HFF-Myc (cell line): ENCODE data around the gene TRDMT1.

Experiments
- DNase-seq: peaks from one replicate; pipeline ENCODE4 v3.0.0-alpha.2; 2011; ENCODE audit warnings: low read depth; ENCODE audit errors: extremely low read depth
- H3K4me3 ChIP-seq: replicated peaks from 2 replicates; pipeline ENCODE4 v1.5.1; 2011; ENCODE audit warnings: low read depth, mild to moderate bottlenecking, control low read depth, low read length
- CTCF ChIP-seq: IDR thresholded peaks from 2 replicates; pipeline ENCODE4 v1.5.1; 2012; ENCODE audit warnings: mild to moderate bottlenecking, low read depth, low read length, control low read depth; ENCODE audit errors: missing control alignments

Gene TRDMT1

GRCh38 chr10:17129741-17130140 is 71.7 kb downstream of the TRDMT1 start, which contains the start of gene CUBN:
Gene CUBN, minus strand, starts transcription at chr10:17129811. Its CDS starts 46 bp downstream, at chr10:17129765.
- DNase-seq = no peak
- no peak for TF ChIP-seq CTCF
- no peak within 1 kb of the TSS for H3K4me3 ChIP-seq

GRCh38 chr10:17128261-17128660 is 73.2 kb downstream of the TRDMT1 start:
- no peak for TF ChIP-seq CTCF
- DNase-seq = no peak
- no peak overlapping the region for H3K4me3 ChIP-seq

GRCh38 chr10:17126327-17126726 is 75.1 kb downstream of the TRDMT1 start:
- DNase-seq = no peak
- H3K4me3 ChIP-seq = no peak overlapping the region
- no peak for TF ChIP-seq CTCF

GRCh38 chr10:17125206-17125893 is 76.1 kb downstream of the TRDMT1 start:
- no peak overlapping the region for H3K4me3 ChIP-seq
- DNase-seq = no peak
- TF ChIP-seq CTCF = no peak

GRCh38 chr10:17123961-17124360 is 77.5 kb downstream of the TRDMT1 start:
- TF ChIP-seq CTCF = no peak
- no peak for DNase-seq
- H3K4me3 ChIP-seq = no peak overlapping the region

- TF ChIP-seq CTCF = no peak
Observed at GRCh38 chr10:17122726-17123661, 78.5 kb downstream of the TRDMT1 start.

More at GRCh38 chr10:17122726-17123661, 78.5 kb downstream of the TRDMT1 start:
- no peak overlapping the region for H3K4me3 ChIP-seq
- DNase-seq = peak; percentile 72
